GM18517 (cell line): ENCODE data around the gene ANP32B.
"Not testable (repeated sequence)": the region's sequence is repeated elsewhere in the genome, so short reads cannot be mapped to it uniquely, and the experiment has no call there.

Source experiments
- ATAC-seq: cut with Tn5 transposase; IDR thresholded peaks from one replicate; pipeline ENCODE4 v1.9.1; 2021; ENCODE audit warnings: mild to moderate bottlenecking, moderate library complexity; ENCODE audit not compliant: unreplicated experiment

Gene ANP32B

DNA sequence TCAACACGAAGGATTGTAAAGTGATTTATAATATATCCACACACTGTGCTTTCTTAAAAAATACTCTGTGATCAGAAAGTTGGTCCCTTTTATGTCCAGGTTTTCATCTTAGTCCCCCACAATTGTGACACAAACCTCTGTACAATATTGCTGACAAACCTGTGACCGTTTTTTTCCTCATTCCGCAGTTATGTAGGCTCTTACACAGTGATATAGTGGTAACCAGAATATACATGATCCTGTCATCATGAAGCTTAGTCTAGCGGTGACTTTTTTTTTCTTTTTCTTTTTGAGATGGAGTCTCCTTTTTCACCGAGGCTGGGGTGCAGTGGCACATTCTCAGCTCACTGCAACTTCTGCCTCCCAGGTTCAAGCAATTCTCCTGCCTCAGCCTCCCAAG is 8.7 kb downstream of the ANP32B start:
- ATAC-seq, result no peak

DNA sequence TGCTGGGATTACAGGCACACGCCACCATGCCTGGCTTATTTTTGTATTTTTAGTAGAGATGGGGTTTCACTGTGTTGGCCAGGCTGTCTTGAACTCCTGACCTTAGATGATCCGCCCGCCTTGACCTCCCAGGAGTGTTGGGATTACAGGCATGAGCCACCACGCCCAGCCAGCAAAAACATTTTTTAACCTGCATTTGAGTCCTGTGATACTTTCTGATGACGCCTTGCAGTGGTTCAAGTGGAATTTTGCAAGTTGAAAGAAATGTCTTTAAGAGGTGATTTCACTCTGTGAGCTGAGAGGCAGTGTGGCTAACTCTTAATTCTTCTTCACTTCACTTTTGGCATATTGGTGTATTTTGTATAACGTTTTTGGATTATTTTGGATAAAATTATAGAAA is 9.1 kb downstream of the ANP32B start:
- ATAC-seq, result no peak

DNA sequence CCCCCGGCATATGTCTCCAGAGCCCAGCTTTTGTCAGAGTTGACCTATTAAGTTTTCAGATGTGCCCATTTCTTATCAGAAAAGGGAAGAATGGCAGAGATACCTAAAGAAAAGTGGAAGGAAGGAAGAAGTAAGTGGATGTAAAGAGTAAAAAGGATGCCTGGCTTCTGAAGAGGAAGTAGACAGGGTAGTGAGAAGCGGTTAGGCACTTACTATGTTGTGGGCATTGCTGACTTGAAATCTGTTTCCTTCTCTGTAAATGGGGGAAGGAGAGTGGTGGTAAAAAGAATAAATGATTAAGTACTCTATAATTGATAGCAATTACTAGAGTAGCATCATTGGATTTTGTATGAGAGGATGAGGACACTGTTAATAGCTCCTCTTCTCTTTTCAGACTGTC is 9.9 kb downstream of the ANP32B start:
- ATAC-seq, result no peak

DNA sequence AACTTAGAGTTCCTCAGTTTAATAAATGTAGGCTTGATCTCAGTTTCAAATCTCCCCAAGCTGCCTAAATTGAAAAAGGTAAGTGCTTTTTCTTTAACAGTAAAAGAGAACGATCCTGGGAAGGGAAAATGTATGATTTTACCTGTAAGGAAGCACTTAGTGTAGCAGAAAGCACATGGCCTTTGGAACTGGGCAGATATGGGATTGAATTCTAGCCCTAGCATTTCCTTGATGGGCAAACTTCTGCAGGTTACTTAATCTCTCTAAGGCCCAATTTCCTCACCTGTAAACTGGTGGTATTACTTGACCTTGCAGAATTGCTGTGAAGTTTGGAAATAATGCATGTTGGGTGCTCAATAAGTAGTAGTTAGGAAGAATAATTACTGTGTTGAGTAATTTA is 11.6 kb downstream of the ANP32B start:
- ATAC-seq, result no peak

DNA sequence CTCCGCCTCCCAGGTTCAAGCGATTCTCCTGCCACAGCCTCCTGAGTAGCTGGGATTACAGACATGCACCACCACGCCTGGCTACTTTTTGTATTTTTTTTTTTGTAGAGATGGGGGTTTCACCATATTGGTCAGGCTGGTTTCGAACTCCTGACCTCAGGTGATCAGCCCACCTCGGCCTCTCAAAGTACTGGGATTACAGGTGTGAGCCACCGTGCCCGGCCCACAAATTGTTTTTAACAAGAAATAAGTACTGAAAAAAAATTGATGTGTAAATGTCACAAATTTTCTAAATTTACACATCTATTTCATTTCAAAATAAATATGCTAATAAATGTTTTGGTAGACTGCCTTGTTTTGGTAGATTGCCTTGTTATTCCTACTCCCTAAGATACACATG is 13.5 kb downstream of the ANP32B start:
- not testable (repeated sequence) for ATAC-seq

DNA sequence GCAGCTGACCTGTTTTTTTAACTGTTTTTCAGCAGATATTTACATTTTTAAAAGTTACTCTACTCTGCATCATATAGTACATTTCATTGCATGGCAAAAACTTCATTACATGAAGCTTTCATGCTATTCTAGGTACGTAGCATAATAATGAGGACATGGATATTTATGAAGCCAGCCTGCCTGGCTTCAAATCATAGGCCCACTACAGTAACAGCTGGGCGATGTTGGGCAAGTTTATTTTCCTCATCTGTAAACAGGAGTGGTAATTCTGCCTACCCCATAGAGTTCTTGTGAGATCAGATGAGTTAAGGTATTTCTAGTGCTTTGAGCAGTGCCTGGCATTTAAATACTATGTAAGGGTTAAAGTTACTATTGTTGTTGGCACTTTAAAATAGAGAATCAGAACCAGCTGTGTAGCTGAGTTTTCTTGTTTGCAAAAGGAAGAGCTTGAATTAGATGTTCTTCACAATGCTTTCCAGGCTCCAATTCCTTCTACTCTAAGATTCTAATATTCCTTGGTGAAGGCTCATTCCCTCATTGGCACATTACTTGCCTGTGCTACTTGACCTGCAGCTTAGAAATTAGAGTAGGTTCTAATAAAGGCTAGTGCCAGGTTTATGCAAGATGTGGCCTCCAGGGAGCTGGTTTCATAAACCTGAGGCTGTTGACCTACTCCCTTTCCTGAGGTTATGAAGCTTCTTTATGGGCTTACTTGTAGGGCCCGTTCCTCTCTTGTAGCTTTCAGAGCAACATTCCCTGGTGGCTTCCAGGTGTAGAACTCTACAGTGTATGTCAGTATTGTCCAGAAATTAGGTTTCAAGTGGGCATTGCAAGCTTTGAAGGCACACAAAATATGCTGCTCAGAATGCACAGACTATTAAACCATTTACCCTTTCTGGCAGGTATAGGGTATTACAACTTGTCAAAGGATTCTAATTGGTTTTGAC is 14.5 kb downstream of the ANP32B start:
- ATAC-seq, result no peak

DNA sequence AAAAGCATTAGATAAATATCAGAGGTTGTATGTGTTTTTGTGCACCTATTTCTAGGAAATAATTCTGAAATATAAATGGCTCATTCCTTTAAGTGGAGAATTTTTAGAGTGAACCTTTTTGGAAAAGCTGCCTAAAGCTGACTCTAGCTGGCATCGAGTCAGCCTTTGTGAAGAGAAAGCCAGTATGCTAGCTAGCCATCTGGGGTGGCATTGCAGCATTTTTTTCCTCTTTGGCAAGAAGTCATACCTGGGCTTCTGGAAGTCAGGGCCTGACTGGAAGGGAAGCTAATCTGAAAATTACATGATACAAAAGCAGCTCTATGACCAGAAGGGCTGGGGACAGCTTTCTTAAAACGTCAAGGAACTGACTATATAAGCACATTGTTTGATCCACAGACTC is 19.7 kb downstream of the ANP32B start:
- ATAC-seq, result no peak

DNA sequence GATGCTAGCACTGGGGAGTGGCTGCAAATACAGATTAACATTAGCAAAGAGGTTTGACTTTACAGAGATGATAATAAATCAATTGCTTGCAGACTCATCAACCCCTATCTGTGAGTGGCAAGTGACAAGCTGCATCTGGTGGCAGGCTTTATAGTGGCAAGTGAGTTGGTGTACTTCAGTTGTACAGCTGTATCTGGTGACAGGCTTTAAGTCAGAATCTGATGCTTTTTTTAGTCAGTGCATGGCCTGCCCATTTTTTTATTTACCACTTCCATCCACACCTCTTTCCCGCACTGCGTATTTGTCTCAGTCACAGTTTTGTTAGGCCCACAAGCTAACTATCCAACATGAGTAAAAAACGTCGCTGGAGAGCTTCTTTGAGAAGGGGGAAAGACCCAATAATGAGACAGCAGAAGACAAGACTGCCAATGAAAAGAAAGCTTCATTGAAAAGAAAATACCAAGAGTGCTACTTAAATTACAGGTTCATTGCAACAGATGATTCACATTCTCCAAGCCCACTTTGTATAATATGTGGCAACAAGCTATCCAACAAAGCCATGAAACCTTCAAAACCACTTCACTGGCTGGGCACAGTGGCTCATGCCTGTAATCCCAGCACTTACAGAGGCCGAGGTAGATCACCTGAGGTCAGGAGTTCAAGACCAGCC is 23.1 kb downstream of the ANP32B start:
- ATAC-seq, result no peak

DNA sequence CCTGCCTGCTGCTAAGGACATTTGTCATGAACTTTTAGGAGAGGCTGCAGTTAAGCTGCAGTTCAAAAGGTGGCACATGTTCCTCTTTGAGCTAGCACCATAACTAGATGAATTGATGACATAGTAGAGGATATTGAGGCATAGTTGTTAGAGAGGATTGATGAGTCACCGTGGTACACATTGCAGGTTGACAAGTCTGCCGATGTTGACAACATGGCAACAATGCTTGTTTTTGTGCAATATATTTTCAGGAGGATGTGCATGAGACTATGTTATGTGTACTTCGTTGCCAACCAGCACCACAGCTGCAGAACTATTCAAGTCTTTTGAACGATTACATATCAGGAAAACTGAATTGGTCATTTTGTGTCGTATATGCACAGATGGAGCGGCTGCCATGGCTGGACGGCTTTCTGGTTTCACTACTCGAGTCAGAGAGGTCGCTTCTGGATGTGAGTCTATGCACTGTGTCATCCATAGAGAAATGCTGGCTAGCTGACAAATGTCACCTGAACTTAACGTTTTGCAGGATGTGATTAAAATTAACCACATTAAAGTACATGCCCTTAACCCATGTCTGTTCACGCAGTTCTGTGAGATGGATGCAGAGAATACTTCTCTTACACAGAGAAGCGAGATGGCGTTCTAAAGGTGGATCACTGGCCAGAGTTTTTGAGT is 24.2 kb downstream of the ANP32B start:
- ATAC-seq, result no peak

DNA sequence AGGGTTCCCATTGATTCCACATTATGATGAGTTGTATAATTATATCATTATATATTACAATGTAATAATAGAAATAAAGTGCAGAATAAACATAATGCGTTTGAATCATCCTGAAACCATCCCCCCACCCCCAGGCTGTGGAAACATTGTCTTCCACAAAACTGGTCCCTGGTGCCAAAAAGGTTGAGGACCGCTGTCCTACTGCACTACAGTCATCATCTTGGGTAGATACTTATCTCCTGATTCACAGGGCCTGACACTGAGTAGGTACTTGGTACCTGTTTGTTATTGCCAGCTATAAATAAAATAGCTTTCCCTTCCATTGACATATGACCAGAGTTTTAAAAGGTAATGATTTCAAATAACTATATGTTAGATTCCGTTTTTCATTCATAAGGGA is 25.6 kb downstream of the ANP32B start:
- ATAC-seq, result no peak

DNA sequence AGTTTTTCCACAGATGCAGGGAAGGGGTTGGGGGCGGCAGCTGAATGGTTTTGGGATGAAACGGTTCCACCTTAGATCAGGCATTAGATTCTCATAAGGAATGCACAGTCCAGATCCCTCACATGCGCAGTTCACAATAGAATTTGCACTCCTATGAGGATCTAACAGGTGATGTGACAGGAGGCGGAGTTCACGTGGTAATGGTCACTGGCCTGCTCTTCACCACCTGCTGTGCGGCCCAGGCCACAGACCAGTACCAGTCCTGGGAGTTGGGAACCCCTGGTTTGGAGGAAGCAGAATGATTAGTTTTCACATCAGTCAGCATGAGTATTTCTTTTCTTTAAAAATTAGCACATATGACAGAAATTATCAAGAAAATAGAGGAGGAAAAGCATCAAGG is 26.3 kb downstream of the ANP32B start:
- ATAC-seq, result no peak

DNA sequence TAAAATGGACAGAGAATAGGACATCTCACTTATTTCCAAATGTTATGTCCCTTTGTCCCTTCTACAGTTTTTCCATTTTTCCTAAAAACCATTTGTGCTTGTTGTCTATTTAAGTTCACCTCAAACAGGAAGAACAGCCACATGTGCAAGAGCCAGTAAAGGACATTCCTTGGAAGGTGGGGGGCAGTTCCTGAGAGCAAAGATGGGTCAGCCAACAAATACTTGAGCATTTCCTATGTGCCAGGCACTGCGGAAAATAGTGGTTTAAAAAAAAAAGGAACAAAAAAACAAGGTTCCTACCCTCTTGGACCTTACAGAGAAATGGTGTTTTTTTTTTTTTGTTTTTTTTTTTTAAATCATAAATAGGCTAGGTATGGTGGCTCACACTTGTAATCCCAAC is 26.8 kb downstream of the ANP32B start:
- ATAC-seq, result no peak

DNA sequence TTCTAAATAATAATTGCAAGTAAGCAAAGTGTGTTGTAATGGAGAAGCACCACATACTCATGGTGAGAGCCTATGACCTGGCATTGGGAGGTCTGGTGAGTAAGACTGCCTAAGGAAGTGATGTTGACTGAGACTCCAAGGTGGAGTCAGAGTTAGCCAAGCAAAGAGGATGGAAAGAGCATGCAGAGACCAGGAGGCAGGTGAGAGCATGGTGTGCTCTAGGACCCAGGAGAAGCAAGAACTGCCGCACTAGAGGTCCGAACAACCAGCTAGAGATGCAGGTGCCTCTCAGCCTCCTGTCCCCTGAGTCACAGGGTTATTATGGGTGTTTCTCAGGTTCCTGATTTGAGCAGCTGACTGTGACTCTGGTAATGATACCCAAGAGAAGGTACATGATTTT is 27.3 kb downstream of the ANP32B start:
- peak; percentile 69 for ATAC-seq

DNA sequence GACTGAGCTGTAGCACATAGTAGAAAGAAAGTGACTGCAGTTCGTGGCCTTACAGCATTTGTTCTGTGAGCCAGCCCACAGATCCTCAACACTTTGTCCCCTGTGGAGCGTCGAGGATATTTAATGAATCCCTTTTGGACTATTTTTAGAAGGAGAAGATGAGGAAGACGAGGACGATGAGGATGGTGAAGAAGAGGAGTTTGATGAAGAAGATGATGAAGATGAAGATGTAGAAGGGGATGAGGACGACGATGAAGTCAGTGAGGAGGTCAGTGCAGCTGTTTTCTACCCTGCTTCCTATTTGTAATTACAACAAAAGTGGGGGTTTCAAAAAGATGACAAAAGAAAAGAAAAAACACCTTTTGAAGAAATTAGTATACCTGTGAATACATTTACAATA is 28.0 kb downstream of the ANP32B start:
- no peak for ATAC-seq

DNA sequence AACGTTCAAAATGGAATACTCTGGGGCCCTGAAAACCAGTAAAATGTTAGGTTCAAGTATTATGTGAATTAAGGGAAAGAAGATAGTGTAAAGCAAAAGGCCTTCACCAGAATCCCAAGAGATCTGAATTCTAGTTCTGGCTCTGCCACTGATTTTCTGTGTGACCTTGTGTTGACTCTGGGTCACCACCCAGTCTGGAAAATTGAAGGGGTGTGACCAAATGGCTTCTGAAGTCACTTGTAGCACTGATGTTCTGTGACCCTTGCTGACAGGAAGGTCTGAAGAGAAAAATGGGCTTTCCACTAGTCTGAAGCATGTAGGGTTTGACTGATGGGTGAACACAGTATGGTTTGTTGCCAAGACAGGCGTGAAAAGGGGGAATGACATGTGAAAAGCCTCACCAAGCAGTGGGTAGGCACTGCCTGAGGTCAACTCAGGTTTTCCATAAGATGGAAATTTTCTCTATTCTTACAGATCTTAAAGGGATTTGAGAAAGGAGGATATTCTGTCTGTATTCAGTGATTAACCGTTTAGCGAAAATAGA is 33.1 kb downstream of the ANP32B start:
- ATAC-seq, result no peak

DNA sequence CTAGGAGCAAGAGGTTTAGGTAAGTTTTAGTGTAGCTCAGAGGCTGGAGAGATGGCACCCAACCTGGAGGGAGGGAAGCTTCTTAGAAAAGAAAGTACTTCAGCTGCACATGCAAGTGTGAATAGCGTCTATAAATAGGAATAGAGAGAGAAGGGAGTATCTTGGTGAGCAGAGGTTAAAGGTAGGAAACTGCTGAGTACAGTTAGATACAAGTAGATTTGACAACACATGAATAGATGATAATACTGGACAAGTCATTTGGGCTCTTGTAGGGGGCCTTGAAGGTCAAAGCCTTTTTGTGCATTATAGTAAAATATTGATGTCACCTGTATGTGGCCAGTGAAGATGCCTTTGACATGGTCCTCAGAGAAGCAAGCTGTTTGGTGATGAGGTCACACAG is 34.2 kb downstream of the ANP32B start:
- ATAC-seq, result no peak

DNA sequence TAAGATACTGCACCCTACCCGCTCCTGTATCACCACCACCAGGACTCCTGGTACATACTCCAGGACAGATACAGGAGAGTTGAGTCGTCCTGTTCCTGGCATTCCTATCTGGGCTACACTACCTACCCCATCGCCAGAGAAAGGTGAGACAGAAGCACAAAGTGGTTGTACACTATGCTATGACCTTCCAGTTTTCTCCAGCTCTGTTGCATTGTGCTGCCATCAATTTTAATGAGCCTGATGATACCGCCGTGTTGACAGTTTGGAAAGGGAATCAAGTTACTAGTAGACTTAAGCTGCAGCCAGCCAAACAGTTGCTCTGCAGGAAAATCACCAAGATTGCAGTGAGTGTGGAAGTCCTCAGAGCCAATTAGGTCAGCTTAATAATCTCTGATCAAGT is 35.2 kb downstream of the ANP32B start:
- ATAC-seq, result no peak

DNA sequence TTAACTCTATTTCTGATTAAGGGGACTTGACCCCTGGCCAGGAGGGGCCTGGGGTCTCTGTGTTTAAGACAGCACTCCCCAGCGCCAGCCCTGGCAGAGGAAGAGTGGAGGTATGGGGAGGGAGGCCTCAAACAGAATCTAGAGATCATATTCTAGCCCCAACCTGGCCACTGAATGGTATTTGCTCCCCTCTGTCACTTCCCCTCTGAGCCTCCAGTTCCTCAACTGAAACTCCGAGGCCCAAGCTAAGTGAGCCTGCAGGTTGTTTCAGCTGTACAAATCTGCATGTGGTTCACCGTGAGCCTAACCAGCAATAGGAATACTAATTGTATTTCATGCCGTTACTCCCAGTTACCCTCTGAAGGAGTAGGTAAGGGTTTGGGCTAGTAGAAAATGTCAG is 36.0 kb downstream of the ANP32B start:
- ATAC-seq, result no peak

DNA sequence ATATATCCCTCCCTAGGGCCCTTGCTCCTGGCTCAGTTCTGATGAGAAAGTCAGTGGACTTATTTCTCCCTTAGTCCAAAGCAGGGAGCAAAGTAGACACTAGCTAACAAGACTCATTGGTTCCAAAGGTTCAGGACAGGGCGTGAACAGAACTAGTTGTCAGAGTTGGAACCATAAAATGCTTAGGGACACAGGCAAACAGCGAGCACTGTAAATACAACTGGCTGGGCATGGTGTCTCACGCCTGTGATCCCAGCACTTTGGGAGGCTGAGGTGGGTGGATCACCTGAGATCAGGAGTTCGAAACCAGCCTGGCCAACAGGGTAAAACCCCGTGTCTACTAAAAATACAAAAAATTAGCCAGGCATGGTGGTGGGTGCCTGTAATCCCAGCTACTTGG is 36.7 kb downstream of the ANP32B start:
- ATAC-seq, result not testable (repeated sequence)

DNA sequence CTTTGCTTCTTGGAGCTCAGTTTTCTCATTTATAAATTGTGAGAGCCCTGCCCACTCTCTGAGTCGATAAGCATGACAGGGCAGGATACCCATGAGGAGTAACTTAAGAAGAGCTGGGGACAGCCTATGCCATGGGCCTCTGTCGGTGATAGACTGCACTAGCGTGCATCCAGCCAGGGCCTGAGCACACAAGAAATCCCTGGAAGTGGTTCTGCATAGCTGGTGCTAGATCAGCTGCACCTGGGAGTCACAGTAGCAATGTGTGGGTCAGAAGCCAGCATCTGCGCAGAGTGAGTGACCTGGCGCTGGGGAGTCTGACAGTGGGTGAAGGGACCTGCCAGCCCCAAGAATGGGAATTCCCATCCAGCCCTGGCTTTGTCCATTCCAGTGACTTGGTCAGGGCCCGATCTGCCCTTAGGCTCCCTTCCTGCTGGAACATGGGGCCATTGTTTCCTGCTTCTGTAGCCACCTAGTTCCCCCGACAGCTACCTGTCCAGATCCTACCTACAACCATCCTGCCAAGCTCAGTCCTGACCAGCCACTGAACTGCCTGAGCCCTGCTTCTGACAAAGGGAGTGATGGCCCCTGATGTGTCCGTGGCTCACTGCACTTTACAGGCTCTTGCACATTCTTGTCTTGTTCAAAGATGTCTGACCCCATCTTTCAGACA is 37.5 kb downstream of the ANP32B start:
- ATAC-seq, result no peak
